Fibroblast of lung (primary cell): ENCODE data around the gene BRINP3.

Experiments used
- EZH2 ChIP-seq: IDR thresholded peaks from 2 replicates; pipeline ENCODE4 v1.5.1; 2012; ENCODE audit warnings: low read length, control low read depth, mild to moderate bottlenecking; ENCODE audit errors: missing control alignments
- TF ChIP-seq, protein P1 (sequence below), 2 donors: IDR thresholded peaks in 1 of 2; conservative IDR thresholded peaks in 1 of 2; 1 replicate in 1 of 2; 2 replicates in 1 of 2; pipeline ENCODE4 v1.5.1; 2011 to 2012; ENCODE audit warnings: low read length in 2 of 2, control low read depth in 1 of 2, inconsistent platforms in 1 of 2, low read depth in 1 of 2, mild to moderate bottlenecking in 1 of 2

DNA sequence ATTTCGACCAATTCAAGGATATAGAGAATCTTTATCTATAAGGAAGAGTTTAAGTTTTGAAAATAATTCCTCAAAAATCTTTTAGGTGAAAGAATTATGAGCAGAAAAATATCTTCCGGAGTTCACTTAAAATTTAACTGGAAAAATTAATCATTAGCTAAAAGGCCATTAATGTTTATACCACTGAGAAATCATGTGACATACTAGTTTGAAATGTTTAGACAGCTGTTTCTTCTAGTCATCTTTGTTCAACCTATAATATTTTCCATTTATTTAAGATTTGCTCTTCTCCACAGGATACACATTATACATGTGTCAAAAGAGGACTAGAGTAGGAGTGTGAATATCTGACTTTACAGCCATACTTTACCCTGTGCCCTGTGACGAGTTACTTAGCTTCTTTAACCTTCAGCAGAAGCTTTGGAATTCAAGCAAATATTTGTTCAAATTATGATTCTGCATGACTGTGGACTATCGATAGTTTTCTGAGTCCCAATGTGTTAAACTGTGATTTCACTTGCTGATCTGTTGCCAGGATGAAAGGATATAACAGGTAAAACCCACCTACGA lies 374.8 kb downstream of the BRINP3 start:
- TF ChIP-seq, protein P1, sequence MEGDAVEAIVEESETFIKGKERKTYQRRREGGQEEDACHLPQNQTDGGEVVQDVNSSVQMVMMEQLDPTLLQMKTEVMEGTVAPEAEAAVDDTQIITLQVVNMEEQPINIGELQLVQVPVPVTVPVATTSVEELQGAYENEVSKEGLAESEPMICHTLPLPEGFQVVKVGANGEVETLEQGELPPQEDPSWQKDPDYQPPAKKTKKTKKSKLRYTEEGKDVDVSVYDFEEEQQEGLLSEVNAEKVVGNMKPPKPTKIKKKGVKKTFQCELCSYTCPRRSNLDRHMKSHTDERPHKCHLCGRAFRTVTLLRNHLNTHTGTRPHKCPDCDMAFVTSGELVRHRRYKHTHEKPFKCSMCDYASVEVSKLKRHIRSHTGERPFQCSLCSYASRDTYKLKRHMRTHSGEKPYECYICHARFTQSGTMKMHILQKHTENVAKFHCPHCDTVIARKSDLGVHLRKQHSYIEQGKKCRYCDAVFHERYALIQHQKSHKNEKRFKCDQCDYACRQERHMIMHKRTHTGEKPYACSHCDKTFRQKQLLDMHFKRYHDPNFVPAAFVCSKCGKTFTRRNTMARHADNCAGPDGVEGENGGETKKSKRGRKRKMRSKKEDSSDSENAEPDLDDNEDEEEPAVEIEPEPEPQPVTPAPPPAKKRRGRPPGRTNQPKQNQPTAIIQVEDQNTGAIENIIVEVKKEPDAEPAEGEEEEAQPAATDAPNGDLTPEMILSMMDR (conservative IDR thresholded peaks at IDR 0.05 in 1 of 2, IDR thresholded peaks at IDR 0.05 in 1 of 2; ENCODE audit: low read depth in 1 of 2, low read length in 2 of 2): no peak
- no peak for TF ChIP-seq EZH2
